PFSK-1 (cell line): ENCODE data around the gene TMEM117.

ENCODE experiments used
- POLR2AphosphoS5 ChIP-seq: IDR thresholded peaks from 2 replicates; pipeline ENCODE4 v1.6.1; 2012; ENCODE audit warnings: low read depth, mild to moderate bottlenecking, control low read depth, low read length, moderate library complexity
- SIN3A ChIP-seq: IDR thresholded peaks from 2 replicates; pipeline ENCODE4 v1.6.1; 2012; ENCODE audit warnings: mild to moderate bottlenecking, low read length, moderate library complexity, borderline replicate concordance; ENCODE audit not compliant: insufficient read depth
- TAF1 ChIP-seq: IDR thresholded peaks from 2 replicates; pipeline ENCODE4 v1.6.1; 2012; ENCODE audit warnings: low read length, control low read depth, borderline replicate concordance; ENCODE audit not compliant: insufficient read depth

- TF ChIP-seq SIN3A (no peak), POLR2AphosphoS5 (no peak), TAF1 (no peak)
These were observed 216.7 kb downstream of the TMEM117 start for GRCh38 chr12:44052554-44052953.
